Stimulated activated CD8-positive, alpha-beta memory T cell treated with anti-CD3 and anti-CD28 coated beads, Interleukin-12 subunit alpha, Interleukin-12 subunit beta, amount 100 ng/mL, for 24 hours (primary cell): ENCODE measurements around the gene CLCNKB.
"Not testable (repeated sequence)": the region's sequence is repeated elsewhere in the genome, so short reads cannot be mapped to it uniquely, and the experiment has no call there.

Source experiments
- DNase-seq: peaks from one replicate; pipeline ENCODE4 v3.0.0-alpha.2; 2020; ENCODE audit errors: extremely low read depth

The CLCNKB gene

DNA sequence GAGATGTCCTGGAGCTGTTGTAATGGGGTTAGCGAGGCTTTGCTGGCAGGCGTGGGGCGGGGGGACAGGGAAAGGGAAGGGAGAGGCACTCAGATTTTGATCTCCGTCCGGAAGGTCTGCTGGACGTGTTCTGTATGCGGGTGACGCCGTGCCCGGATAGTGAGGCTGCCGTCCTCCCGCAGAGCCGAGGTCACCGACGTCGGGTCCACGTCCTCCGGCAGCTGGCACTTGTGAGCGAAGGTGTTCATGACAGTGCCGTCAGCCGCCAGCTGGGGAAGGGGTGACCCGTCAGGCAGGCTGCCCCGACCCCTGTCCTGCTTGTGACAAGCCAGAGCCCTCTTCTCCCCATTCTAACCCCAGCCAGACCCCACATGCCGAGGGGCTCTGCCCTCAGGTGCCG is 28.1 kb upstream of the CLCNKB start:
- DNase-seq = no peak

DNA sequence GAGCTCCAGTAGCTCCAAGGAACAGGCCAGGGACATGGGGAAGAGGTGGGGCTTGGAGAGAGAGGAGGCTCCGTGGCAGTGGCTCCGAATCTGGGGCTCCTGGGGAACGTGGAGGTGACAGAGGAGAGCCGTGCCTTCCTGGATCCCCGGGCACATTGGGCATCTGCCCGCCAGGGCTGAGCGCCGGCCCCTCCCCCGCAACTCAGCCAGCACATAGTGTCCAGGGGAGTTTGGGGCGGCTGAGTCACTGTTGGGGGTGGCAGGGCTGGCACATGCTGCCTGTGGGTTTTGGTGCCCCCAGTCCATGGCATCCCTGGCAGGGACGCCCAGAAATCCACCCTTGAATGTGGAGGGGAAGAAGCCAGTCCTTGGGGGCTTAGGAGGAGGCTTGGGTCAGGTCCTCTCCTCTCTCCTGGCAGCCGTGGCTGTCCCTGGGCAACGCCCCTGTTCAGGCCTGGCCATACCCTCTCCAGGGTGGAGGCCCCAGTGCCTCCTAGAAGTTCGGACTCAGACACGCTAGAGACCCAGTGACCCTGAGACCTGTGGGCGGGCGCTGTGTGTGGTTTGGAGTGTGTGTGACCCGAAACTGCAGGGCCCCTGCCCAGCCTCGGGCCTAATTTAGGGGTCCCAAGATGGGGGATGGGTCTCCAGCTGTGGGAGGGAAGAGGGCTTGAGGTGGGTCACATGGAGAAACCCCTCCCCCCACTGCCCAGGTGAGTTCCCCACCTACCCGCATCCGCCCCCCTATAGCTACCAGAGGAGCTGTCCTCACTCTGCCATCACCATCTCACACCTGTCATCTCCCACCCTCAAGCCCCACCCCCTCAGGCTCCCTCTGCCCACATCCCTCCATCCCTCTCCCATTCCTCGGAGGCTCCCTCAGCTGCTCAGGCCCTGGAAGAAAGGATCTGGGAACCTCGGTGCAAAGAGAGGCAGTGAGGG is 27.4 kb upstream of the CLCNKB start:
- no peak for DNase-seq

DNA sequence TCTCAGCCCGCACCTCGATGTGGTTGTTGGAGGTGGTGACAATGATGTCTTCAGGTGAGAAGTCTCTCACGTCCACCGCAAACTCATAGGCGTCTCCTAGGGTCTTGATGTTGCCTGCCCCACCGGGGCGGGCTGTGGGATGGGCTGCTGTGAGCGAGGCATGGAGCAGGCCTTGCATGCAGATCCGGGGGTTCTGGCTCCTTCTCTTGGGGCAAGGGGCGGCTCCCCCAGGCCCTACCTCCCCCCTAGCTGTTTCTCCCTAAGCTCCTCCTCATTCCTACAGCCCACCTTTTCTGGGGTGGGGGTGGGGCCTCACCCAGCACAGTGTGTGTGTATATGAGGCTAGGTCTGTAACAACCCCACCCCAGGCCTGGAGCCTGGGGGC is 26.5 kb upstream of the CLCNKB start:
- no peak for DNase-seq

DNA sequence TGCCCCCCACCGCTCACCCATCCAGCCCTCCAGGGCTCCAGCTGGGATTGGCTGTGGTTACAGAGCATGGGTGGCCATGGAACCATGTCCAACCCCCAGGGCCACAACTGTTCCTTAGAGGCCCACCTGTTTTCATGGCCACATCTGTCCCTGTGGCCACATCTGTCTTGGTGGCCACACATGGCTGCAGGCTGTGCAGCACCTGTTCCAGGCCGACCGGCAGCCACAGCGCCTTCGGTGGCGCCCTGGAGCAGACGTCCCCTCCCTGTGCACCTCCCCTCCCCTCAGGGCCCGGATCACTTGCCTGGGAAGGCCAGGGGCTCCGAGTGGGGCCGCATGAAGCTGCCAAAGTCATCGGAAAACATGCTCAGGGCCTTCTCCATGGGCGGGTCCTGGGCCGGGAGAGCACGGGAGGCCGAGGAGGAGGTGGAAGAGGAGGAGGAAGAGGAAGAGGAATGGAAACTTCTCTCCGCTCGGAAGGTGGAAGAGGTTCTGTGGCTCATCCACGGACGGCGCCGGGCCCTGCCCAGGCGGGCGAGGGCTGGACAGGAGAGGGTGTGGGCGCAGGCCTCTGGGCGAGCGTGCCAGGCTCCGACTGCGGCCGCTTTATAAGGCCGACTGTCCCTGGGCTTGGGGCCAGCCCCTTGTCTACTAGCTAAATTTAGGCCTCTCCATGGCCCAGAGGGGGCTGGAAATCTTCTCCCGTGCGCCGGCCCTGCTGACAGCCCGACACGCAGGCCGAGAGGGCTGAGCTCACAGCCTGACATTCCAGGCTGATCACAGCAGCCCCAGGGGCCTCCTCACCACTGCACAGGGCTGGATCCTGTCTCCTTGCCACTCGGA is 25.9 kb upstream of the CLCNKB start, which contains the start of gene HSPB7:
TSS of gene HSPB7 (minus strand) at position 583 of the 843 bp plus-strand sequence. CDS start at position 503, 80 bp downstream.
- no peak for DNase-seq

DNA sequence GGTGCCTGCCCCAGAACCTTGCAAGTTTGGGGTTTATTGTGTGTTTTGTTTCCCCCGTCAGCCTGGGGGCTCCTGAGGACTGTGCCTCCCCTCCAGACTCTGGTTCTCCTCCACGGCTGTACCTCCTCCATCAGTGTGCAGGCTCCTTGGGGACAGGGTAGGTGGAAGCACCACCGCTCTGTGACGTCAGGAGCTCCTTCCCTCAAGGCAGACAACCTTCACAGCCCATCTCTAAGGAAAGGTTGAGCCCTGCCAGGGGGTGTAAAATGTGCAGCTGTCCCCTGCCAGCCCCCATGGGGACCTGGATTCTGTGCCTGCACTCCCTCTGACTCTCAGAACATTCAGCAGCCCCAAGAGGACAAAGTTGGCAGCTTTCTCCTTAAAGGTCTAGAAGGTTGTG is 25.3 kb upstream of the CLCNKB start:
- DNase-seq = no peak

DNA sequence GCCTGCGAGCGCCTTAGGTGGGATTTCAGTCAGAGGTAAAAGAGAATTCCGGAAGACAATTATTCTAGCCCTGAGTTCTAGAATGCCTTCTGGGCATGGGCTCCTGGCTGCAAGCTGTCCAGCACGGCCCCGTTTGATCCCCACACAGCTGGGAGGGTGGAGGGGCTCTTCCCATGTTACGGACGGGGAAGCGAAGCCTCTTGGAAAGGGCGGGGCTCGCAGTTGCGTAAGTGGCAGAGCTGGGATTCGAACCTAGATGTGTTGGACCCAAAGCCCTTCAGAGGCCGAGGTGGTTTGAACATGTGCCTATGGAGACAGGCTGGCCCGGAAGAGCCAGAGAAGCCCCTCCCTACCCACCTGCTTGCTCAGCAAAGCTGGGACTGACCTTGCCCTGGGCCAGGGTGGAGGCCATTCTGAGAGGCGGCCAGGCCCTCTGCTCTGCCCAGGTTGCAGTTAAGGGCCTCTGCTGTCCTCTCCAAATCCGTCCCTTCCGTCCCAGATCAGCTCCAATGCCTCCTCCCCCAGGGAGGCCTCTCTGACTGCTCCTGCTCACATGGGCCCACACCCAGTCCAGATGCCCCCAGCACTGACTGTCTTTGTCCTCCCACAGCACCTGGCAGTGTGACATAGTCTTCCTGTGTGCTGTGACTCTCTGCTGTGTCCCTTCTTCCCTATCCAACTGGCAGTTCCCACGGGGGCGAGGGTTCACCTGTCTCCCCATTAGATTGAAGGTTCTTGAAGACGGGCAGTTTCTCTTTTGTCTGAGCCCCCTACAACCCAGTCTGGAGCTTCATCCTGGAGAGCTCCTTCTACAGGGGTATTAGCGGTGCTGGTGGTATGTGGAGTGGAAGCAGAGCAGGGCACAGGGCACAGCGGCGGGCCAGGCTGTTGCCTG is 24.6 kb upstream of the CLCNKB start:
- no peak for DNase-seq

DNA sequence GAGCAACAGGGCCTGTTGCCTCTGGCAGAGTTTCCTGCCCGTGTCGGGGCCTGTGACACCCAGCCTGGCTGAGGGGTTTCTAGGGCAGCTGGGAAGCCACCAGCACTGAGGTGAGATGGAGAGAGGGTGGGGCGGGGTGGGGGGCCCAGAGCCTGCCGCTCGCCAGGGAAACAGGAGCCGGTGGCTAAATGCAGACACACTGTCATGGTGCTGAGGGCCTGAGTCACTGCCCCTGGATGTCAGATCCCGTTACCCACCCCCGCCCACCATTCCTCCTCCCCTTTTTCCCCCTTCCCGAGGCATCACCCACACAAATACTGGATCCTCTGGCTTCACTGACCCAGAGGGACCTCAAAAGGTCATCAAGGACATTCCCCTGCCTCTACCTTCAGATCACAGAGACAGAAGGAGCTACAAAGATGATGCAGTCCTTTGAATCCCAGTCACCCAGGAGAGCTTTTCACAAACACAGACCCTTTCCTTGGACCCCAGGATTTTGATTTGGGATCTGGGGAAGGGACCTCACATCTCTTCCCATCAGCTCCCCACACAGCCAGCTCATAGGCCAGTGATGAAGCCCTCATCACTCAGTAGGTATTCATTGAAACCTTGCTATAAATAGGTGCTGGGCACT is 23.8 kb upstream of the CLCNKB start:
- DNase-seq = no peak

DNA sequence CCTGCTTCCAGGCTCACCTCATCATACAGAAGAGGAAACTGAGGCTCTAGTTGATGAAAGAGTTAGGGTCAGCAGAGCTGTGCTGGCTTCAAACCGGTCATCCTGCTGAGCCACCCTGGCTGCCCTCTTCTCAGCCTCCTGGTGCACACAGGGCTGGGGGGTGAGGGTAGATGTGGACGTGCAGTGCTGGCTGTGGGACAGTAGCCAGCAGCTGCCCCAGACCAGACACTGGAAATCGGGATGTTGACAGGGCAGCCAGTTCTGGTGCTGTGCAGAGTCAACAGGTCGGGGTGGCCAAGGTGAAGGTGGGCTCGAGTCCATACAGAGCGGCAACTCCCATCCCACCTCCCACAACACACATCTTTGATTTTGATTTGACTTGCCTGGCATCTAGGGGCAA is 23.3 kb upstream of the CLCNKB start:
- DNase-seq = no peak

DNA sequence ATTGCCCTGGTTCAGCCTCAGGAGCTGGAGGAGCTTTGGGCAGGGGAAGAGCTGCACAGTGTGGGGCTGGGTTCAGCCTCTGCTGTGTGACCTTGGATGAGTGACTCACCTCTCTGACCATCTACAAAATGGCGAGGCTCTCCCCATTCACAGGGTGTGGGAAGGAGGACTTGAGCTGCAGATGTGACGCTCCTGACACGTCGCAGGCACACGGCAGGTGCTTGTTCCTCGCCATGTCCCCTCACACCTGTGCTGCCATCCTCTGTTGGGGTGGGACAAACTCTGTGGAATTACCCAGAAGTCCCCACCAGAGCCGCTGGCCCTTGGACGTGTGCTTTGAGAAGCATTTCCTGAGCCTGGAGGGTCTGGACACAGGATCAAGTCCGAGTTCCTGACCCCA is 22.7 kb upstream of the CLCNKB start:
- not testable (repeated sequence) for DNase-seq

DNA sequence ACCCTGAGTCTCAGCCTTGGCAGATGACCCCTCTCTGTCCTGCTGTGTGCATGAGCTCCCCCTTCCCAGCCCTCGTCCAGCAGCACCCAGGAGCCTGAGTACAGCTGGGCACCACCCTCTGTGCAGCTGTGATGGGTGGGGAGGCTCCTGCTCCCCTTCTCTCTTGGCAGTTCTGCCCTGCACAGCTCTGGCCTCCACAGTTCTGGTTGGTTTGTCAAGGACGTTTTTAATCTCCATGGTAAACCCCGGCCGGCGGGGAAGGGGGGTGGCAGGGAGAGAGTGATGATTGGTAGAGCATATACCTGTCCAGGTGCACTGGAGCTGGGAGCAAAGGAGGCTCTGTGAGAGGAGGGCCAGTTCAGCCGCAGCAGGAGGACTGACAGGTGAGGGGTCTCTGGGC is 21.9 kb upstream of the CLCNKB start, which contains the start of gene CLCNKA:
TSS of gene CLCNKA (plus strand) at position 356 of the 400 bp plus-strand sequence. CDS start 584 bp downstream, outside the sequence.
- DNase-seq = no peak

DNA sequence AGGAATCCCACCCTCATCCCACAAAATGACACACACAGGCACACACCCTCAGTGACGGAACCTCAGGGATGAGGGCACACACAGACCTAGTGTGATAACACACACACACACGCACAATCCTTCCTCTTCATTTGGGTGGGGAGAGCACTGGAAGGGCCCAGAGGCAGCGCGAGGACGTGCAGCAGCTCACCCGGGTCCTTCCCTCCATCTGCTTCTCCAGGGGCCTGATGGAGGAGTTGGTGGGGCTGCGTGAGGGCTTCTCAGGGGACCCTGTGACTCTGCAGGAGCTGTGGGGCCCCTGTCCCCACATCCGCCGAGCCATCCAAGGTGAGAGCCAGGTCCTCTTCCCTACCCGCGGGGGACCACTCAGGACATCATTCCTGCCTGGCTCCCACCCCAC is 21.2 kb upstream of the CLCNKB start:
- no peak for DNase-seq

DNA sequence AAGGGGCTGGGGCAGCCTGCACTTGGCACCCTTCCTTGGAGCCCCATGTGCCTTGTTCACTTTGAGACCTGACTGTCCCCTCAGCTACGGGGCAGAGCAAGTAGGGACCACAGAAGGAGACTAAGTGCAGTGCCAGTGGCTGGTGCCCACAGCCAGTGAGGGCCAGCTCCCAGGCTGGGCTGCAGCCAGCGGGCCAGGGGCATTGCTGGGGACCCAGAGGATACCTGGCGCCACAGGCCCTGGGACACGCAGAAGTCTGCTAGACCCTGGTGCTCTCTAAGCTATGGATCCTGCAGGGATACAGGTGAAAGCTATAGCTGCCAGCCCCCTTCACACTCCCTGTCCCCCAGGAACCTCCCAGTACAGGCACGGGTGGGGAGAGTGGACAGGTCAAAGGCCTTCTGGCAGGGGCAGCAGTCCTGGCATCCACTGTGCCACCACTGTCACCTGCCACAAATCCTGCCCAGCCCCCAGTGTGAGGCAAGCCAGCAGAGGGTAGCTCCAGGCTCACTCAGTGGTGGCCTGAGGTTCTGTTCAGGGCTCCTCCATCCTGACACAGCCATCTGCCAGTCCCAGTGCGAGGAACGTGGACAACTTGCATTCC is 20.4 kb upstream of the CLCNKB start:
- no peak for DNase-seq

DNA sequence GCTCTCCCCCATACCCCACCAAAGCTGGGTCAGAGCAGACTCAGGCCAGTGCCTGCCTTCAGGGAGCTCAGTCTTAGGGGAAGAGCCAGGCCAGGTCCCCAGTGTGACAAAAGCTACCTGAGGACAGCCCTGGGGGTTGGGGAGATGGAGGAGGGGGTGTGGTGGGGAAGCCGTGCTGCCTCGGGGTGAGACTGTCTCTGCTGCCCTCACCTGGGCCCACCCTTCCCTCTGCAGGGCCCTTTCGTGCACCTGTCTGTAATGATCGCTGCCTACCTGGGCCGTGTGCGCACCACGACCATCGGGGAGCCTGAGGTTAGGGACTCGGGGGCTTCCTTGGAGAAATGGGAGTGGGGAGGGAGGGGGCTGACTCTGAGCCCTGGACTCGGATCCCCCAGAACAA is 17.3 kb upstream of the CLCNKB start:
- DNase-seq = not testable (repeated sequence)

DNA sequence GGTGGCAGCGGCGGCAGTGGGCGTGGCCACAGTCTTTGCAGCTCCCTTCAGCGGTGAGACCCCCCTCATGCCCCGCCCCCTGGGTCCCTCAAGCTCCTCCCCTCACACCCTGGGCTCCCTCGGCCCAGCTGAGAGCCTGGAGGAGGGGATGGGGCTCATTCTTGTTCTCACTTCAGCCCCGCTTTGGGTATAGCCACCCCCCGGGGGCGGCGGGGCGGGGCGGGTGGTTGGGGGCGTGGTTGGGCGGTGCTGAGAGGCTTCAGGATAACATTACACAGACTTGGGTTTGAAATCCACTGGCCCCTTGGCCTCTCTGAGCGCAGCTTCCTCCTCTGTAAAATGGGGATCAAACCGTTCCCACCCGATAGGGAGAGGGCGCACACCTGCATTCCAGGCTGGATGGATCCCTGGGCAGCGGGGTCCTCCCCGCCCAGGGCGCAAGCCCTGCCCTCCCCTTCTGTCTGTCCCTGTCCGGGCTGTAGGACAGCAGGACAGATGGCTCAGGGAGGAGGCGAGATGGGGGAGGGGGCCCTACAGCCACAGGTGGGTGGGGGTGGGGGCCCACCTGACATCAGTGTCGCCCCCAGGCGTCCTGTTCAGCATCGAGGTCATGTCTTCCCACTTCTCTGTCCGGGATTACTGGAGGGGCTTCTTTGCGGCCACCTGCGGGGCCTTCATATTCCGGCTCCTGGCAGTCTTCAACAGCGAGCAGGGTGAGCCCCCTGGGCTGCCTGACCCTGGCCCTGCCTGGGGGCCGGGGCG is 16.7 kb upstream of the CLCNKB start:
- DNase-seq = no peak

DNA sequence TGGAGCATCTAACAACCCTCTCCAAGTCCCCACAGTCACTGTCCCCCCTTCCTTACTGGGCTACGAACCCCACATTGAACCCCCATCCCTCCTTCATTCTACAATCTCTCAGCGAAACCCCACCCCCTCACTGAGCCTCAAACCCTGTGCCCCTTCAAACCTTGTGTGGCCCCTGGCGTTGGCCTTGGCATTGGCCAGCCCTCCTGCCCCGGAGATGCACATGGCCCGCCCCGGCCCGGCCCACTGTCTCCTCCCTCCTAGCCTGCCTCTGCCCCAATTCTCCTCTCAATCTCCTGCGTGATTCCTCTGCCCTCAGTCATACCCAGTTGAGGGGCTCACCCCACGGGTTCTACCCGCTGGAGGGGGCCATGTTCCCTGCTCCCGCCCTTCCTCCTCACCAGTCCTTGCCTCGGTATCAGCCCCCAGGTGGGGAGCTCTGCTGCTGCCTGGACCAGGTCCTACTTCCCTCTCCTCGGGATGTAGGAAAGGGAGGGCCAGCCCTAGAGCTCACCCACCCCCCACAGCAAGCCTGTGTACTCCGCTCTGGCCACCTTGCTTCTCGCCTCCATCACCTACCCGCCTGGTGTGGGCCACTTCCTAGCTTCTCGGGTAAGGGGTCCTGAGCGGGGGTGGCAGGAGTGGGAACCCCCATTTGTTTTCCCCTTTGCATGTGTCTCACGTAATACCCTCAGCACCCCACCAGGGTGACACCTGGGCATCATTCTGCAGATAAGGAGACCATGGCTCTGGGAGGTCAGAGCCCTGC is 15.2 kb upstream of the CLCNKB start:
- DNase-seq = no peak

DNA sequence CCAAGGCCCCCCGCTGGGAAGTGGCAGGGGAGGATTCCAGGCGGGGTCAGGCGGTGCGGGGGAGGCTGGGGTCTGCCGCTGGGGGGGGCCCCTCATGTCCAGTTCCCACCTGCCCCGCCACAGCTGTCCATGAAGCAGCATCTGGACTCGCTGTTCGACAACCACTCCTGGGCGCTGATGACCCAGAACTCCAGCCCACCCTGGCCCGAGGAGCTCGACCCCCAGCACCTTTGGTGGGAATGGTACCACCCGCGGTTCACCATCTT is 14.6 kb upstream of the CLCNKB start:
- DNase-seq = not testable (repeated sequence)

DNA sequence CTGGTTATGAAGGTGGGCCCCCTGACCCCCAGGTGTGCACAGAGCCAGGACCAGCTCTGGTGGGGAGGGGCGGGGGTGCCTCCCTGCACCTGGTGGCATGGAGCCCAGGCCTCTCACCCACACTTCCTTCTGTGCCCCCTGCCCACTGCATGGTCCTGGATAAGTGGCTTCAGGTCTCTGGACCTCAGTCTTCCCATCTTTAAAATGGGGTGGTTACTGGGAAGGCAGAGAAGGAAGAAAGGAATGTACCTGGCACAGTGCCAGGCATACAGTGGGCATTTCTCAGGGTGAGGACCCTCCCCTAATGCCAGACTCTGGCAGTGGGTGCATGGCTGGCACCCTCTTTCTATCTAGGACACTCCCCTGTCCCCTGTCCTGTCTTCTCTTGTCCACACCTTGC is 14.3 kb upstream of the CLCNKB start:
- DNase-seq = no peak

DNA sequence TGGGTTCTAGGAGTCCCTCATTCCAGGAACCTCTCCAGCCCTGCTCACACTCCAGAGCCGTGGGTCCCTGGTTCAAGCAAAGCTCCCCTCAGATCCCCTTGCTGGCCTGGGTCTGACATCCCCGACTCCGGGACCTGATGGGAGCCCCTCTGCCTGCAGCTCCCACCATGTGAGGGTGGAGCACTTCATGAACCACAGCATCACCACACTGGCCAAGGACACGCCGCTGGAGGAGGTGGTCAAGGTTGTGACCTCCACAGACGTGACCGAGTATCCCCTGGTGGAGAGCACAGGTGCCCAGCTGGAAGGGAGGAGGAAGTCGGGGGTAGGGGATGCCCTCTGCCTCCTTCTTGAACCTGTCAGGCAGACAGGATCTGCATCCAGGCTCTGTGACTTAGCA is 12.0 kb upstream of the CLCNKB start:
- no peak for DNase-seq

DNA sequence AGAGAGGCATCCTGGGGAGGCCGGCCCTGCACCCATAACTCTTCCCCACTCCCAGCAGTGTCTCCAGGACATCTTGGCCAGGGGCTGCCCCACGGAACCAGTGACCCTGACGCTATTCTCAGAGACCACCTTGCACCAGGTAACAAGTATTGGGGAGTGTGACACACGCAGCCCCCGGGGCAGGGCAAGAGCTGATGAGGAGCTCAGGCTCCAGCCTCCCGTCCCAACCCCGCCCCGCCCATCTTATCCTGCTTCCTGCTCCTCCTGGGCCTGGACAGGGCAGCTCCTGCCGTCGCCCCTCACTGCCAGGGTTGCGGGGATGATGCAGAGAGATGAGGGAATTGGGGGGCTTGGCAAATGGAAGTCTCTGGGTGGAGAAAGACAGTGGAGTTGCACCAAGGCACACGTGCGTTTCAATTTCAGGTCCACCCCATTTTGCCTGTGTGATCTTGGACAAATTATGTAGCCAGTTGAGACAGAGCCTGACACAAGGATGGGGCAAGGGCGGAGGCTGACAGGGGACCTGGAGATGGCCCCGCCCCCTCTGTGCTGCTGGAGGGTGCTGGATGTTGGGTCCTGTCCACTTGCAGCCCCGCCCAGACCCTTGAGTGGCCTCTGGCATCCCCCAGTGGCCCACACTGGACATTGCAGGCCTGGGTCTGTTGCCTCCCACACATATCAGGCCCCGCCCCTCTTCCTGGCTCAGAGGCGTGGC is 11.0 kb upstream of the CLCNKB start:
- no peak for DNase-seq
